Natural killer cell (primary cell): ENCODE data around the gene NEAT1. TPM values are rescaled to one million over a fixed set of nuclear protein-coding genes. Genes with fewer than 3 reads are reported as not detected.

Experiments
- ATAC-seq, 3 donors: fragments of 150-1000 bp in 2 of 3; fragments of 200-7000 bp in 1 of 3; cut with Tn5 transposase; 1 replicate in 1 of 3; 2 replicates in 2 of 3; pipeline ENCODE4 v1.10.0; 2021; ENCODE audit warnings: mild to moderate bottlenecking in 2 of 3, moderate library complexity in 2 of 3
- DNase-seq, 2 donors: peaks; one replicate each; pipeline versions ENCODE4 v3.0.0 to v3.0.0-alpha.2; 2013 to 2021; ENCODE audit warnings: mixed read lengths in 1 of 2
- H3K27ac ChIP-seq: one replicate; pipeline ENCODE4 v1.5.1; 2013; ENCODE audit warnings: mild to moderate bottlenecking, low read length
- H3K27me3 ChIP-seq: one replicate; pipeline ENCODE4 v1.6.1; 2013; ENCODE audit warnings: low read length; ENCODE audit not compliant: control insufficient read depth, insufficient read depth
- H3K36me3 ChIP-seq: one replicate; pipeline ENCODE4 v1.6.1; 2013; ENCODE audit warnings: low read length; ENCODE audit not compliant: control insufficient read depth, insufficient read depth
- H3K4me1 ChIP-seq: one replicate; pipeline ENCODE4 v1.6.1; 2013; ENCODE audit warnings: low read length; ENCODE audit not compliant: control insufficient read depth, insufficient read depth
- H3K4me3 ChIP-seq: one replicate; pipeline ENCODE4 v1.5.1; 2013; ENCODE audit warnings: low read length
- H3K9me3 ChIP-seq: one replicate; pipeline ENCODE4 v1.6.1; 2013; ENCODE audit warnings: low read length; ENCODE audit not compliant: control insufficient read depth, insufficient read depth
- H3K27ac Mint-ChIP-seq, 2 donors: one replicate each; pipeline ENCODE4 v1.8.0; 2022; ENCODE audit warnings: mild to moderate bottlenecking in 2 of 2, mixed read lengths in 2 of 2, moderate library complexity in 1 of 2
- H3K27me3 Mint-ChIP-seq, 2 donors: one replicate each; pipeline ENCODE4 v1.8.0; 2022; ENCODE audit warnings: low read depth in 2 of 2, mixed read lengths in 2 of 2
- H3K36me3 Mint-ChIP-seq: one replicate; pipeline ENCODE4 v1.8.0; 2022; ENCODE audit warnings: mixed read lengths
- H3K4me1 Mint-ChIP-seq, 2 donors: one replicate each; pipeline ENCODE4 v1.8.0; 2022; ENCODE audit warnings: mixed read lengths in 2 of 2
- H3K4me3 Mint-ChIP-seq: one replicate; pipeline ENCODE4 v1.8.0; 2022; ENCODE audit warnings: mild to moderate bottlenecking, moderate library complexity, mixed read lengths
- H3K9me3 Mint-ChIP-seq, 2 donors: one replicate each; pipeline ENCODE4 v1.8.0; 2022; ENCODE audit warnings: mixed read lengths in 2 of 2
- WGBS: methylation state at CpG from one replicate; pipeline ENCODE4 v1.1.7; 2013; ENCODE audit warnings: missing lambda C conversion rate; ENCODE audit not compliant: insufficient coverage; 5-methylcytosine and 5-hydroxymethylcytosine counted together
- intact Hi-C: fragments of 100-400 bp; cut with micrococcal nuclease; formaldehyde crosslinking; loops from one replicate; pipeline ENCODE4 v1.14.2; 2022
- total RNA-seq, 4 donors: library from RNA; stranded (reverse); fragments of 120-200 nt in 1 of 4; gene quantifications; one replicate each; pipeline versions ENCODE4 v1.2.3 to v1.2.4, GENCODE V29; 2013 to 2022
- TF ChIP-seq, protein P1 (sequence below): fragments of 200-600 bp; IDR thresholded peaks from one replicate; pipeline ENCODE4 v1.8.0; 2022; ENCODE audit warnings: antibody characterized with exemption

Gene NEAT1
- total RNA-seq, 3 donors from 2014 or later (not counting 1 experiment from before 2014, with no cell fraction given) = 1,031 to 1,768 (median 1,493) TPM

DNA sequence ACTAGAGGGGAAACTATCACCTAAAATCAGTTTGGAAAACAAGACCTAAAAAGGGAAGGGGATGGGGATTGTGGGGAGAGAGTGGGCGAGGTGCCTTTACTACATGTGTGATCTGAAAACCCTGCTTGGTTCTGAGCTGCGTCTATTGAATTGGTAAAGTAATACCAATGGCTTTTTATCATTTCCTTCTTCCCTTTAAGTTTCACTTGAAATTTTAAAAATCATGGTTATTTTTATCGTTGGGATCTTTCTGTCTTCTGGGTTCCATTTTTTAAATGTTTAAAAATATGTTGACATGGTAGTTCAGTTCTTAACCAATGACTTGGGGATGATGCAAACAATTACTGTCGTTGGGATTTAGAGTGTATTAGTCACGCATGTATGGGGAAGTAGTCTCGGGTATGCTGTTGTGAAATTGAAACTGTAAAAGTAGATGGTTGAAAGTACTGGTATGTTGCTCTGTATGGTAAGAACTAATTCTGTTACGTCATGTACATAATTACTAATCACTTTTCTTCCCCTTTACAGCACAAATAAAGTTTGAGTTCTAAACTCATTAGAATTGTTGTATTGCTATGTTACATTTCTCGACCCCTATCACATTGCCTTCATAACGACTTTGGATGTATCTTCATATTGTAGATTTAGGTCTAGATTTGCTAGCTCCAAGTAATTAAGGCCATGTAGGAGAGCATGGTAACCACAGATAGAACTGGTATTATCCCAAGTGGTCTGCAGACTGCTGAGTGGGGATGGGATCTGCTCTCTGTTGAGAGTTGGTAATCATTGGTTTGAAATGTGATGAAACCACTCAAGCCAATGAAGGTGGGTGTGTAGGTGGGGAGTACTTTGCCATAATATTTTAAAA, 3.6 kb downstream of the NEAT1 start:
- peaks cover 87 to 94% of the 10 kb centered on the region in 2 donors for H3K4me1 Mint-ChIP-seq
- TF ChIP-seq, protein P1, sequence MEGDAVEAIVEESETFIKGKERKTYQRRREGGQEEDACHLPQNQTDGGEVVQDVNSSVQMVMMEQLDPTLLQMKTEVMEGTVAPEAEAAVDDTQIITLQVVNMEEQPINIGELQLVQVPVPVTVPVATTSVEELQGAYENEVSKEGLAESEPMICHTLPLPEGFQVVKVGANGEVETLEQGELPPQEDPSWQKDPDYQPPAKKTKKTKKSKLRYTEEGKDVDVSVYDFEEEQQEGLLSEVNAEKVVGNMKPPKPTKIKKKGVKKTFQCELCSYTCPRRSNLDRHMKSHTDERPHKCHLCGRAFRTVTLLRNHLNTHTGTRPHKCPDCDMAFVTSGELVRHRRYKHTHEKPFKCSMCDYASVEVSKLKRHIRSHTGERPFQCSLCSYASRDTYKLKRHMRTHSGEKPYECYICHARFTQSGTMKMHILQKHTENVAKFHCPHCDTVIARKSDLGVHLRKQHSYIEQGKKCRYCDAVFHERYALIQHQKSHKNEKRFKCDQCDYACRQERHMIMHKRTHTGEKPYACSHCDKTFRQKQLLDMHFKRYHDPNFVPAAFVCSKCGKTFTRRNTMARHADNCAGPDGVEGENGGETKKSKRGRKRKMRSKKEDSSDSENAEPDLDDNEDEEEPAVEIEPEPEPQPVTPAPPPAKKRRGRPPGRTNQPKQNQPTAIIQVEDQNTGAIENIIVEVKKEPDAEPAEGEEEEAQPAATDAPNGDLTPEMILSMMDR = no peak
- Histone ChIP-seq H3K4me3 (peak overlapping the region; percentile 84), H3K27ac (peak overlapping the region; percentile 100), H3K27me3 (no peaks in the 10 kb centered on the region), H3K36me3 (peaks cover 16% of the 10 kb centered on the region), H3K9me3 (no peaks in the 10 kb centered on the region), H3K4me1 (peaks cover 52% of the 10 kb centered on the region)
- DNase-seq = peak in 1 of 2 donors; percentile 88
- WGBS = 0% methylated on average over 6 of the region's 9 CpGs
- peak overlapping the region; percentile 95 for H3K4me3 Mint-ChIP-seq
- ATAC-seq = peak; percentile 20 to 51 (median 29)
- H3K36me3 Mint-ChIP-seq = peaks cover 7% of the 10 kb centered on the region
- H3K27me3 Mint-ChIP-seq = peaks cover 0 to 5% of the 10 kb centered on the region in 2 donors
- intact Hi-C loops = loop anchor here (1.0 kb wide), 3 partner anchors 8 to 73 kb away; partner anchors contain the start of genes MALAT1 and SLC25A45
- no peaks in the 10 kb centered on the region for H3K9me3 Mint-ChIP-seq
- H3K27ac Mint-ChIP-seq = peak overlapping the region; percentile 98 to 100

DNA sequence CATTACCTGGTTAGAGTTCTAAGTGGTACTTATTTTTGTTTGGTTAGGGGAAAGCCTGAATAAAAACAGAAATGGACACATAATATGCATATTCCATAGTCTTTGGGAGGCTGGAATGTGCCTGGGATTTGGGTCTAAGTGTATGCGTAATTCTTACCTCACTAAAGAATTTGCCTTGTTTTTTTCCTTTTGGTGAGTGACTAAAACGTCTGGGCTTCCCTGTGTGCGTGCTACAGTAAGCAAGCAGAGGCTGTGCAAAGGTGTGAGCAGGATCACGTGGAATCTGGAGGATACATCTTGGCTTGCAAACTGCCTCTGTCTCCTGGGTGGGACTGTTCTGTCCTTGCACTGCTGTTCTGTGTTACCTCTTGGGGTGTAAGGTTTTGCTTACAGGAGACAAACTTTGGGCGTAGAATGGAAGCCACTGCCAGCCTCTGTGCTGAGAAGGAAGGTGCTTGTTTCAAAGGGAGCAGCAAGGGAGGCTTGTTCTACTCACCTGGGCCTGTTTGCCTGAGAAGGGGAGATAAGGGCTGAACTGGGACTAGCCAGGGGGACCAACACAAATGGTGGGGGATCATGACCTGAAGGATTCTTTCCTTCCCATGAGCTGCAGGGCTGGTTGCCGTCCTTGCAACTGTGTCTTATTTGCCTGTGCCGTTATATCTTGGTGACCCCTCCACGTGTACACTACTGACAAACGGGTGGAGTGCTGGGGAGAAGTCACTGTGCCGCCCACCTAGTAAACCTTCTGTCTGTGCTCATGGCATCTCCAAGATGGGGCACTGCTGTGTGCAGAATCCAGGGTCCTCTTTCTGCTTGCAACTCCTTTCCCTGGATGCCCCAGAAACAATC, 4.5 kb downstream of the NEAT1 start:
- Histone ChIP-seq H3K4me3 (peak overlapping the region; percentile 84), H3K27ac (peak overlapping the region; percentile 100), H3K4me1 (peaks cover 45% of the 10 kb centered on the region), H3K36me3 (peaks cover 16% of the 10 kb centered on the region), H3K27me3 (no peaks in the 10 kb centered on the region), H3K9me3 (no peaks in the 10 kb centered on the region)
- TF ChIP-seq, protein P1 = no peak
- ATAC-seq = no peak
- H3K27me3 Mint-ChIP-seq = peaks cover 0 to 5% of the 10 kb centered on the region in 2 donors
- intact Hi-C loops = loop anchor here (1.0 kb wide), 2 partner anchors 9 to 45 kb away; partner anchors contain the start of gene SLC25A45
- H3K4me3 Mint-ChIP-seq = peak overlapping the region; percentile 95
- H3K9me3 Mint-ChIP-seq = no peaks in the 10 kb centered on the region
- peaks cover 93 to 95% of the 10 kb centered on the region in 2 donors for H3K4me1 Mint-ChIP-seq
- peaks cover 7% of the 10 kb centered on the region for H3K36me3 Mint-ChIP-seq
- WGBS = 28% methylated on average over 10 of the region's 10 CpGs
- peak overlapping the region; percentile 98 to 100 for H3K27ac Mint-ChIP-seq
- DNase-seq = peak in 1 of 2 donors; percentile 60

DNA sequence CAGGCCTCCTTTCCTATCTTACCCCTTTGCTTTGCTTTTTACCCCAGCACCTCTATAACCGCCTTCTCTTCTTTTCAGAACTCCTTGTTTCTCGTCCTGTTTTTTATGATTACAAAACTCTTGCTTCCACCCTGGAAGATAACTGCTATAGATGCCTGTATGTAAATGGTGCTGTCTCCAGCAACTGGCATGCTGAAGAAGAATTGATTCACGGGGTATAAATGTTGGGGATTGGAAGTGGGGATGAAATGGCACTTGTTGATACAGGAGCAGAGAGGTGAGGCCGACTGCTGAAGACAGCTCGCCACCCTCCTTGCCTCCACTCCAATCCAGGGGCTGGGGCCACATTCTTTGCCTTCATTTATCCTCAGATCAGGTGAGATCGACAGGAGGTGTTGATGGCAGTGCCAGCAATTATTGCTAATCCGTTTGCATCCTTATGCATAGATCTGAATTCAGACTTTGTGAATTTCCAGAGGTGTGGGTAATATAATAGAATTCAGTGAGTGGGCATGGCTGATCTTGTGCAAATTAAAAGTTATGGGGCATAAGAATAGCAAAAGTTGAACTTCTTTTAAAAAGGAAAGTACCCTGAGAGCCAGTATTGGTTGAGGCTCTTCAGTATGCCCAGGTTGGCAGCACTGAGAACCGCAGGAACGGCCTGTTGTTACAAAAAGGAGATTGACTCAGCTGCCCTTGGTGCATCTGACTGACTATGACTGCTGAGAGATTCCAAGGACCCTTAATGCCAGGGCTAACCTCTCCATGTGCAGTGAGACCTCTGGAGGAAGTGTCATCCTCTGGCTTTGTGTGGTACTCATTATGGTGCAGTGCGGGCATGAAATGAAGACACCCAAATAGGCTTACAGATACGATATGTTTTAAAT, 5.3 kb downstream of the NEAT1 start:
- intact Hi-C loops = no loop called here
- 44% methylated on average over 10 of the region's 11 CpGs for WGBS
- H3K27me3 Mint-ChIP-seq = peaks cover 0 to under 1% of the 10 kb centered on the region in 2 donors
- H3K4me3 ChIP-seq = no peak overlapping the region
- no peaks in the 10 kb centered on the region for H3K27me3 ChIP-seq
- peaks cover 95% of the 10 kb centered on the region in 2 donors for H3K4me1 Mint-ChIP-seq
- peak overlapping the region; percentile 95 for H3K4me3 Mint-ChIP-seq
- no peak for ATAC-seq
- peak in 1 of 2 donors; percentile 65 for DNase-seq
- peaks cover 43% of the 10 kb centered on the region for H3K4me1 ChIP-seq
- peaks cover 7% of the 10 kb centered on the region for H3K36me3 Mint-ChIP-seq
- peak overlapping the region; percentile 98 to 100 for H3K27ac Mint-ChIP-seq
- no peaks in the 10 kb centered on the region for H3K9me3 Mint-ChIP-seq
- H3K9me3 ChIP-seq = no peaks in the 10 kb centered on the region
- peak overlapping the region; percentile 100 for H3K27ac ChIP-seq
- peaks cover 19% of the 10 kb centered on the region for H3K36me3 ChIP-seq
- TF ChIP-seq, protein P1 = no peak
